Colonic mucosa (tissue), 4 donors: ENCODE measurements around the gene ADK. TPM values are rescaled to one million over a fixed set of nuclear protein-coding genes. Genes with fewer than 3 reads are reported as not detected.

Experiments
- DNase-seq: peaks from one replicate; pipeline ENCODE4 v3.0.0-alpha.2; 2020
- H3K27ac ChIP-seq: fragments of 200-600 bp; one replicate; pipeline ENCODE4 v1.8.0; 2021
- H3K27me3 ChIP-seq: fragments of 200-600 bp; one replicate; pipeline ENCODE4 v1.8.0; 2021
- H3K36me3 ChIP-seq: fragments of 200-600 bp; one replicate; pipeline ENCODE4 v1.8.0; 2021
- H3K4me1 ChIP-seq: fragments of 200-600 bp; one replicate; pipeline ENCODE4 v1.8.0; 2021; ENCODE audit warnings: mild to moderate bottlenecking
- H3K4me3 ChIP-seq: fragments of 200-600 bp; one replicate; pipeline ENCODE4 v1.8.0; 2021
- H3K9ac ChIP-seq, 2 donors: one replicate each; pipeline ENCODE4 v1.7.0; 2013; ENCODE audit warnings: control low read depth in 2 of 2, low read depth in 2 of 2, low read length in 2 of 2
- H3K9me3 ChIP-seq: fragments of 200-600 bp; one replicate; pipeline ENCODE4 v1.8.0; 2021
- CTCF ChIP-seq: fragments of 200-600 bp; IDR thresholded peaks from one replicate; pipeline ENCODE4 v1.8.0; 2022; ENCODE audit warnings: antibody characterized with exemption, mild to moderate bottlenecking
- intact Hi-C: fragments of 100-400 bp; cut with DNase I; formaldehyde crosslinking; loops from one replicate; pipeline ENCODE4 v1.14.1; 2022
- total RNA-seq, 2 donors: library from RNA; stranded (reverse); fragmentation: NEBNext Ultra II Directional in 1 of 2; extraction: Animal tissue kit (Norgen Biotek cat#: 25700) in 1 of 2; gene quantifications; one replicate each; pipeline ENCODE4 v1.2.1, GENCODE V29; 2021
- donor health status: healthy.
- donor health status: DM: no; HTN: no; CAD: no.
- donor health status: DM: no; HTN: no; CAD: no.

ADK gene
- total RNA-seq, 2 donors from 2014 or later, result 20.2 to 27.6 TPM

GRCh38 chr10:74706966-74707365 lies 555.9 kb downstream of the ADK start:
- no peak for TF ChIP-seq CTCF
- Histone ChIP-seq H3K27me3 (no peaks in the 10 kb centered on the region), H3K27ac (no peak overlapping the region), H3K4me1 (no peaks in the 10 kb centered on the region), H3K4me3 (no peak overlapping the region), H3K9ac (no peak overlapping the region), H3K9me3 (no peaks in the 10 kb centered on the region), H3K36me3 (no peaks in the 10 kb centered on the region)
- intact Hi-C loops, result no loop called here
- DNase-seq, result no peak

GRCh38 chr10:74708246-74708645 lies 557.2 kb downstream of the ADK start:
- Histone ChIP-seq H3K27ac (no peak overlapping the region), H3K36me3 (no peaks in the 10 kb centered on the region), H3K4me1 (no peaks in the 10 kb centered on the region), H3K4me3 (no peak overlapping the region), H3K9ac (no peak overlapping the region), H3K27me3 (no peaks in the 10 kb centered on the region), H3K9me3 (no peaks in the 10 kb centered on the region)
- no peak for TF ChIP-seq CTCF
- intact Hi-C loops, result no loop called here
- DNase-seq, result no peak

- H3K4me1 ChIP-seq, result no peaks in the 10 kb centered on the region
- H3K27ac ChIP-seq, result no peak overlapping the region
- H3K27me3 ChIP-seq, result no peaks in the 10 kb centered on the region
- intact Hi-C loops, result no loop called here
- H3K9me3 ChIP-seq, result no peaks in the 10 kb centered on the region
- TF ChIP-seq CTCF, result no peak
- no peak overlapping the region for H3K4me3 ChIP-seq
- no peak for DNase-seq
- H3K9ac ChIP-seq, result no peak overlapping the region
- no peaks in the 10 kb centered on the region for H3K36me3 ChIP-seq
These were observed 567.2 kb downstream of the ADK start for GRCh38 chr10:74718208-74718607.

GRCh38 chr10:74728225-74728624 lies 577.2 kb downstream of the ADK start:
- H3K4me3 ChIP-seq, result no peak overlapping the region
- no peak for DNase-seq
- no peaks in the 10 kb centered on the region for H3K27me3 ChIP-seq
- H3K4me1 ChIP-seq, result no peaks in the 10 kb centered on the region
- intact Hi-C loops, result no loop called here
- H3K36me3 ChIP-seq, result no peaks in the 10 kb centered on the region
- no peaks in the 10 kb centered on the region for H3K9me3 ChIP-seq
- no peak overlapping the region for H3K9ac ChIP-seq
- no peak for TF ChIP-seq CTCF
- no peak overlapping the region for H3K27ac ChIP-seq

- Histone ChIP-seq H3K36me3 (no peaks in the 10 kb centered on the region), H3K4me1 (no peaks in the 10 kb centered on the region), H3K27me3 (no peaks in the 10 kb centered on the region), H3K9ac (no peak overlapping the region), H3K4me3 (no peak overlapping the region), H3K27ac (no peak overlapping the region), H3K9me3 (no peaks in the 10 kb centered on the region)
- no peak for DNase-seq
- no peak for TF ChIP-seq CTCF
- intact Hi-C loops, result no loop called here
These were observed 579.2 kb downstream of the ADK start for GRCh38 chr10:74730246-74730645.

GRCh38 chr10:74733612-74734011 lies 582.6 kb downstream of the ADK start:
- TF ChIP-seq CTCF, result no peak
- Histone ChIP-seq H3K9ac (no peak overlapping the region), H3K4me1 (no peaks in the 10 kb centered on the region), H3K4me3 (no peak overlapping the region), H3K36me3 (no peaks in the 10 kb centered on the region), H3K9me3 (no peaks in the 10 kb centered on the region), H3K27ac (no peak overlapping the region), H3K27me3 (no peaks in the 10 kb centered on the region)
- intact Hi-C loops, result no loop called here
- no peak for DNase-seq
